ENCODE results near the gene SH3GLB2.

DNA sequence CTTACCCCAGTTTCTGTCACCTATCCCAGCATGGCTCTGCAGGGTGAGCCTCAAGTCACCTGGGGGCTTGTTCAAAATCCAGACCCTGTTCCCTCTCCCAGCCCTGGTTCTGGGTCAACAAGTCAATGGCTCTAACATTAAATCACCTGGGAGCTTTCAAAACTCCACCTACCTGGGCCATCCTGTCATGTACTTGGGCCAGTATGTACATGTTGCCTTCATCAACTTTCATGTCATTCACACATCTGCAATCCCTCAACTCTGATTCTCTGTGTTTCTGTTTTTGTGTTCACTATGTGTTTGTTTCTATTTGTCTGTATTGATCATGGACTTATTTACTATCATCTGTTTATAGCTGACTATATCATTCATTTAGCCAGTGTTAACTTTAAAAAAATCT is 2.1 kb upstream of the SH3GLB2 start:
- TF ChIP-seq CTCF (IDR thresholded peaks at IDR 0.05; ENCODE audit: low read depth, low read length, poor library complexity, severe bottlenecking), result no peak
- TF ChIP-seq EZH2phosphoT487 (IDR thresholded peaks at IDR 0.05; ENCODE audit: borderline replicate concordance, low read length), result no peak

Measured in DOHH2 (cell line).